Peyer's patch (tissue), 4 donors: Measurements from ENCODE around the gene SYNE3. TPM values are rescaled to one million over a fixed set of nuclear protein-coding genes. Genes with fewer than 3 reads are reported as not detected.

Experiments
- DNase-seq, 3 donors: peaks; one replicate each; pipeline ENCODE4 v3.0.0-alpha.2; 2017 to 2019
- H3K27ac ChIP-seq, 4 donors: fragments of 200-600 bp; sonication (generic); one replicate each; pipeline ENCODE4 v1.5.1; 2016 to 2019
- H3K27me3 ChIP-seq, 2 donors: fragments of 200-600 bp; sonication (generic); one replicate each; pipeline ENCODE4 v1.5.1; 2019
- H3K36me3 ChIP-seq, 3 donors: fragments of 200-600 bp; sonication (generic); one replicate each; pipeline ENCODE4 v1.5.1; 2016 to 2019
- H3K4me1 ChIP-seq, 4 donors: fragments of 200-600 bp; sonication (generic); one replicate each; pipeline ENCODE4 v1.5.1; 2016 to 2019
- H3K4me3 ChIP-seq, 4 donors: fragments of 200-600 bp; sonication (generic); 1 replicate in 3 of 4; 2 replicates in 1 of 4; pipeline ENCODE4 v1.5.1; 2016 to 2019; ENCODE audit warnings: mild to moderate bottlenecking in 1 of 4
- H3K9me3 ChIP-seq, 4 donors: fragments of 200-600 bp; sonication (generic); one replicate each; pipeline ENCODE4 v1.5.1; 2016 to 2019; ENCODE audit warnings: mild to moderate bottlenecking in 1 of 4
- CTCF ChIP-seq, 6 experiments: fragments of 450-650 bp in 4 of 6; fragments of 200-600 bp in 2 of 6; sonication (generic) in 1 of 6; IDR thresholded peaks; one replicate each; pipeline ENCODE4 v1.5.1; 2017 to 2019; ENCODE audit warnings: antibody characterized with exemption in 6 of 6, mild to moderate bottlenecking in 3 of 6, moderate library complexity in 1 of 6
- POLR2A ChIP-seq, 2 donors: fragments of 450-650 bp; IDR thresholded peaks; one replicate each; pipeline ENCODE4 v1.5.1; 2017; ENCODE audit warnings: antibody characterized with exemption in 2 of 2, mild to moderate bottlenecking in 2 of 2, moderate library complexity in 2 of 2
- total RNA-seq, 4 donors: library from RNA; depleted of rRNA; stranded (reverse); fragments of >200 nt; gene quantifications; one replicate each; pipeline ENCODE4 v1.1.0, GENCODE V29; 2016

Gene SYNE3
- total RNA-seq, 4 donors from 2014 or later: 7.2 to 35.5 (median 13.1) TPM

- Histone ChIP-seq H3K36me3 (peaks cover 0 to 13% (median 0%) of the 10 kb centered on the region in 3 donors), H3K4me3 (no peak overlapping the region), H3K9me3 (no peaks in the 10 kb centered on the region), H3K27ac (no peak overlapping the region), H3K27me3 (no peaks in the 10 kb centered on the region), H3K4me1 (no peaks in the 10 kb centered on the region)
- TF ChIP-seq POLR2A (IDR thresholded peaks at IDR 0.05) (no peak), CTCF (IDR thresholded peaks at IDR 0.05) (no peak)
- no peak for DNase-seq
These were observed 28.1 kb upstream of the SYNE3 start for GRCh38 chr14:95544588-95544987.

GRCh38 chr14:95543021-95543420 is 26.6 kb upstream of the SYNE3 start:
- DNase-seq: no peak
- Histone ChIP-seq H3K9me3 (no peaks in the 10 kb centered on the region), H3K27me3 (no peaks in the 10 kb centered on the region), H3K27ac (no peak overlapping the region), H3K36me3 (peaks cover 0 to 13% (median 0%) of the 10 kb centered on the region in 3 donors), H3K4me1 (no peaks in the 10 kb centered on the region), H3K4me3 (no peak overlapping the region)
- TF ChIP-seq CTCF (IDR thresholded peaks at IDR 0.05) (no peak), POLR2A (IDR thresholded peaks at IDR 0.05) (no peak)

GRCh38 chr14:95541932-95542930 is 25.8 kb upstream of the SYNE3 start:
- no peak for DNase-seq
- Histone ChIP-seq H3K4me3 (no peak overlapping the region), H3K36me3 (peaks cover 0 to 13% (median 0%) of the 10 kb centered on the region in 3 donors), H3K27me3 (no peaks in the 10 kb centered on the region), H3K4me1 (peaks cover 0 to 6% (median 0%) of the 10 kb centered on the region in 4 donors), H3K27ac (no peak overlapping the region), H3K9me3 (no peaks in the 10 kb centered on the region)
- TF ChIP-seq POLR2A (IDR thresholded peaks at IDR 0.05) (no peak), CTCF (IDR thresholded peaks at IDR 0.05) (no peak)

GRCh38 chr14:95541346-95541745 is 24.9 kb upstream of the SYNE3 start:
- Histone ChIP-seq H3K27me3 (no peaks in the 10 kb centered on the region), H3K4me1 (peaks cover 0 to 14% (median under 1%) of the 10 kb centered on the region in 4 donors), H3K9me3 (no peaks in the 10 kb centered on the region), H3K27ac (no peak overlapping the region), H3K4me3 (no peak overlapping the region), H3K36me3 (peaks cover 0 to 13% (median 0%) of the 10 kb centered on the region in 3 donors)
- DNase-seq: no peak
- TF ChIP-seq POLR2A (IDR thresholded peaks at IDR 0.05) (no peak), CTCF (IDR thresholded peaks at IDR 0.05) (no peak)

- Histone ChIP-seq H3K27ac (no peak overlapping the region), H3K36me3 (peaks cover 0 to 13% (median 0%) of the 10 kb centered on the region in 3 donors), H3K27me3 (no peaks in the 10 kb centered on the region), H3K4me3 (no peak overlapping the region), H3K4me1 (peaks cover 0 to 21% (median 8%) of the 10 kb centered on the region in 4 donors), H3K9me3 (no peaks in the 10 kb centered on the region)
- no peak for DNase-seq
- no peak for TF ChIP-seq POLR2A (IDR thresholded peaks at IDR 0.05)
- no peak for TF ChIP-seq CTCF (IDR thresholded peaks at IDR 0.05)
These were observed 23.9 kb upstream of the SYNE3 start for GRCh38 chr14:95540236-95540855.
